ENCODE results near the gene PAQR3. TPM values are rescaled to one million over a fixed set of nuclear protein-coding genes. Genes with fewer than 3 reads are reported as not detected.

PAQR3 gene
- total and polyA plus RNA-seq, 2 experiments from 2014 or later: 13.1 to 19.2 TPM

DNA sequence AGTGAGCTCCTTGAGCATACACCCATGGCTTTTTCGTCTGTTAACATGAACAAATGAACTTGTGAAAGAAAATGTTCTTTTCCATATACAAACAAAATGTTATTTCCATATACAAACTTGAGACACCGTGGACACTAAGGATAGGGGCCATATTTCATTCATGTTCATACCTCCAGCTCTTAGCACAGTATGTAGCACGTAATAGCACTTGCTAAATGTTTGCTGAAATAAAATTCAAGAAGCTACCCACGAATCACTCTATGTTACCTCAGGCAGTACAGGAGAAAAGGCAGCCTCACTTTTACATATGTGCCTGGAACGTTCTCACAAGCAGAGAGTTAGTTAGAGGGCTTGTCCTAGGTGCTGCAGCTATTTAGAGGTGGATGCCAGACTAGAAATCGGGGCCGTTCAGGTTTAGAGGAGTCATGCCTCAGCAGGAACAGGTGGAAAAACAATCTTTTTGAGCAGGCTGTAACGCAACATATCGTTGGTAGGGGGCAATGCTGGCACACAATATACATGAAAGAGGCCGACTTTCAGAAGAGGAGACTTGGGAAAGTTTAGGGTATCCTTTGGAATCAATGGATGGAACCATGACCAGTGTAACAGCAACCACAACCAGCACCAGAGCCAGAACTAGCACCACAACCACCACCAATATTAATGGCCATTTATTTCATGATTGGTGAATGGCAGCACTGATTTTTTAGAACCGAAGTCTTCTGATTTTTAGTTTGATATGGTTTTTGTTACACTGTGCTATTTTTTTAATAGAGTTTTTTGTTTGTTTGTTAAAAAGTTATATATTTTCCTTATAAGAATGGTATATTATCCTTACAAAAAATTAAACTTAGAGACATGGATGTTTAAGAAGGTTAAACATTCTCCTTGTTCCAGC lies 14.8 kb upstream of the PAQR3 start:
- Histone ChIP-seq H3K9me2 (ENCODE audit: insufficient read depth) (no peaks in the 10 kb centered on the region), H3K9me3 (ENCODE audit: low read depth) (no peaks in the 10 kb centered on the region), H2AFZ (no peak overlapping the region), H3F3A (ENCODE audit: insufficient read depth) (no peaks in the 10 kb centered on the region), H3K79me2 (ENCODE audit: insufficient read depth) (no peaks in the 10 kb centered on the region), H3K9ac (no peak overlapping the region), H4K20me1 (ENCODE audit: insufficient read depth) (no peaks in the 10 kb centered on the region), H3K4me2 (ENCODE audit: unreplicated experiment) (no peak overlapping the region), H3K36me3 (ENCODE audit: low read depth) (no peaks in the 10 kb centered on the region), H3K27me3 (replicated peaks; ENCODE audit: insufficient read depth) (no peaks in the 10 kb centered on the region), H3K4me1 (ENCODE audit: insufficient read depth) (no peaks in the 10 kb centered on the region), H3K4me3 (no peak overlapping the region), H3K27ac (no peak overlapping the region)
- in situ Hi-C loops (cut with MboI): no loop called here
- WGBS, 2 experiments (ENCODE audit: low coverage in 1 of 2, low lambda C conversion rate in 2 of 2, missing lambda C conversion rate in 2 of 2): 64 to 67% methylated on average over 11 of the region's 11 CpGs
- peak; percentile 30 for DNase-seq
- no peak for TF ChIP-seq EZH2 (IDR thresholded peaks at IDR 0.05; ENCODE audit: insufficient read depth, poor library complexity, severe bottlenecking)
- TF ChIP-seq EZH2phosphoT487 (IDR thresholded peaks at IDR 0.05; ENCODE audit: insufficient read depth, low read depth): no peak

DNA sequence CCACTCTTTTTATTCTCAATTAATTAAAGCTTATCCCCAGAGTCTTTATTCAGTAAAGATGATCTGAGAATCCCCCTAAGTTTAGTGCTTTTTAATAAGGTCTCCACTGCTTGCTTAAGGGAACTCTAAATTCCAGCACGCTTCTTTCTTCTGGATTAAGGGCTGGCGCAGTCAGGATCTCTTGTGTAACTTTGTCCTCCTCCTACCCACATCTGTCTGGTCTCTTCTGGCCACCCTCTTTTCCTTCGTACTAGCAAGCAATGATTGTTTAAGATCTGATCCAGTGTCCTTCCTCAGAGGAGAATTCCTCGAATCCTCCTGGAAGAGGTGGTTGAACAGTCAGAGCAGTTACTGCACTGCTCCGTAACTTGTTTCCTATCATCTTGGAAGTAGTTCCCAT lies 14.0 kb upstream of the PAQR3 start:
- H3K27ac ChIP-seq: no peak overlapping the region
- in situ Hi-C loops (cut with MboI): no loop called here
- WGBS, 2 experiments (ENCODE audit: low coverage in 1 of 2, low lambda C conversion rate in 2 of 2, missing lambda C conversion rate in 2 of 2): 77 to 81% methylated on average over 5 of the region's 5 CpGs
- DNase-seq: no peak
- no peak overlapping the region for H3K4me2 ChIP-seq (ENCODE audit: unreplicated experiment)
- TF ChIP-seq EZH2 (IDR thresholded peaks at IDR 0.05; ENCODE audit: insufficient read depth, poor library complexity, severe bottlenecking) (no peak), EZH2phosphoT487 (IDR thresholded peaks at IDR 0.05; ENCODE audit: insufficient read depth, low read depth) (no peak)
- no peak overlapping the region for H3K9ac ChIP-seq
- no peak overlapping the region for H3K4me3 ChIP-seq
- H3K9me2 ChIP-seq (ENCODE audit: insufficient read depth): no peaks in the 10 kb centered on the region
- H3K27me3 ChIP-seq (replicated peaks; ENCODE audit: insufficient read depth): no peaks in the 10 kb centered on the region
- H3F3A ChIP-seq (ENCODE audit: insufficient read depth): no peaks in the 10 kb centered on the region
- H4K20me1 ChIP-seq (ENCODE audit: insufficient read depth): no peaks in the 10 kb centered on the region
- no peak overlapping the region for H2AFZ ChIP-seq
- no peaks in the 10 kb centered on the region for H3K36me3 ChIP-seq (ENCODE audit: low read depth)
- H3K4me1 ChIP-seq (ENCODE audit: insufficient read depth): no peaks in the 10 kb centered on the region
- H3K79me2 ChIP-seq (ENCODE audit: insufficient read depth): no peaks in the 10 kb centered on the region
- H3K9me3 ChIP-seq (ENCODE audit: low read depth): no peaks in the 10 kb centered on the region

DNA sequence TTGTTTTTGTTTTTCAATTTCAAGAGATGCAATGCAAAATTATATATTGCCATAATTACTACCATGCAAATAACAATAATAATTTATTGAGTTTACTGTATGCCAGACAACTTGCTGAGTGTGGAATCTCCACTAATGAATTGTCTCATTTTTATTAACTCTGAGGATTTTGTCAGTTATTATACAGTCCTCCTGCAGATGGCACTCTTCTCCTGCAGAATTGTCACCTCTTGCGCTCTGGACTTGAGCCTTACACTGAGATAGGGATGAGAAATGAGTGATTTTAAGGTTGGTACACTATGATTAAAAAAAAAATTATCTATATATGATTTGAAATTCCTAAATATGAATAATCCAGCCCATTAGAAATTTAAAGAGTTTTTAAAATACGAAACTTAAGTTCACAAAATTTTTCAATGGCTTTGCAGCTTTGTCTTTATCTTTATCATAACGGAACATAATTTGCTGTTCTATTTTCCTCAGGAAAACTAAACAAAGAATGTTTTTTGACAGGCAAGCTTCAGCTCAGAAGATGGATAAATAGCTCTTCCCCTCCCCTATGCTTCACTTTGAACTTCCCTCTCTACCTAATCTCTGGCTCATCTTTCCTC lies 12.7 kb upstream of the PAQR3 start:
- H3K4me2 ChIP-seq (ENCODE audit: unreplicated experiment): no peak overlapping the region
- H3K9me2 ChIP-seq (ENCODE audit: insufficient read depth): no peaks in the 10 kb centered on the region
- no peak overlapping the region for H3K27ac ChIP-seq
- H2AFZ ChIP-seq: no peak overlapping the region
- DNase-seq: peak; percentile 67
- TF ChIP-seq EZH2 (IDR thresholded peaks at IDR 0.05; ENCODE audit: insufficient read depth, poor library complexity, severe bottlenecking) (no peak), EZH2phosphoT487 (IDR thresholded peaks at IDR 0.05; ENCODE audit: insufficient read depth, low read depth) (no peak)
- in situ Hi-C loops (cut with MboI): no loop called here
- H3K9me3 ChIP-seq (ENCODE audit: low read depth): no peaks in the 10 kb centered on the region
- no peaks in the 10 kb centered on the region for H3K36me3 ChIP-seq (ENCODE audit: low read depth)
- H3K79me2 ChIP-seq (ENCODE audit: insufficient read depth): no peaks in the 10 kb centered on the region
- H3K4me3 ChIP-seq: no peak overlapping the region
- H3K4me1 ChIP-seq (ENCODE audit: insufficient read depth): no peaks in the 10 kb centered on the region
- no peaks in the 10 kb centered on the region for H4K20me1 ChIP-seq (ENCODE audit: insufficient read depth)
- no peaks in the 10 kb centered on the region for H3K27me3 ChIP-seq (replicated peaks; ENCODE audit: insufficient read depth)
- WGBS, 2 experiments (ENCODE audit: low coverage in 1 of 2, low lambda C conversion rate in 2 of 2, missing lambda C conversion rate in 2 of 2): 64 to 67% methylated on average over 3 of the region's 3 CpGs
- H3F3A ChIP-seq (ENCODE audit: insufficient read depth): no peaks in the 10 kb centered on the region
- no peak overlapping the region for H3K9ac ChIP-seq

DNA sequence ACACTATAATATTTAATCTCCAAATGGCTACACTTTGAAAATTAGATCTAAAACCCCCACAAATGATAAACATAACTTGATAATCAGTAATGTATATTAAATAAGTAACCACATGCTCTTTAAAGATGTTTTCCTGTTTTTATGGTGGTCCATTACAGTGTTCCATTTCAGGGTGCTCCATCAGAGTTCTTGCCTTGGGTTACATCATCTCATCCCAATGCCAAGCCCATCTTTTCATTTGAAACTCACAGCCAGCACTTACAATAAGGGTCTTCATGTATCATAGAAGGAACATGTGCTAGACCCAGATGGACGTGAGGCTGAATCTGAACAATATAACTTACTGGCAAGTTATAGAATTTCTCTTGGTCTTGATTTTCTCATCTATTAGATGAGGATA lies 10.5 kb upstream of the PAQR3 start:
- no peaks in the 10 kb centered on the region for H3K79me2 ChIP-seq (ENCODE audit: insufficient read depth)
- in situ Hi-C loops (cut with MboI): loop anchor here (25.0 kb wide), 2 partner anchors 1263 to 1363 kb away; no protein-coding TSS in a partner anchor
- no peak overlapping the region for H3K4me3 ChIP-seq
- H3K9ac ChIP-seq: no peak overlapping the region
- H3K4me2 ChIP-seq (ENCODE audit: unreplicated experiment): no peak overlapping the region
- no peak overlapping the region for H2AFZ ChIP-seq
- H3K9me3 ChIP-seq (ENCODE audit: low read depth): no peaks in the 10 kb centered on the region
- TF ChIP-seq EZH2phosphoT487 (IDR thresholded peaks at IDR 0.05; ENCODE audit: insufficient read depth, low read depth) (no peak), EZH2 (IDR thresholded peaks at IDR 0.05; ENCODE audit: insufficient read depth, poor library complexity, severe bottlenecking) (no peak)
- H3F3A ChIP-seq (ENCODE audit: insufficient read depth): no peaks in the 10 kb centered on the region
- no peaks in the 10 kb centered on the region for H3K9me2 ChIP-seq (ENCODE audit: insufficient read depth)
- no peak for DNase-seq
- 84 to 88% methylated on average over 1 of the region's 1 CpG for WGBS, 2 experiments (ENCODE audit: low coverage in 1 of 2, low lambda C conversion rate in 2 of 2, missing lambda C conversion rate in 2 of 2)
- no peaks in the 10 kb centered on the region for H4K20me1 ChIP-seq (ENCODE audit: insufficient read depth)
- H3K27me3 ChIP-seq (replicated peaks; ENCODE audit: insufficient read depth): no peaks in the 10 kb centered on the region
- H3K4me1 ChIP-seq (ENCODE audit: insufficient read depth): no peaks in the 10 kb centered on the region
- H3K27ac ChIP-seq: no peak overlapping the region
- no peaks in the 10 kb centered on the region for H3K36me3 ChIP-seq (ENCODE audit: low read depth)

All from GM23248 (cell line).